ENCODE results near the gene VPS4A. TPM values are rescaled to one million over a fixed set of nuclear protein-coding genes. Genes with fewer than 3 reads are reported as not detected.

Gene VPS4A
- total and polyA plus RNA-seq, 12 donors = 28.1 to 55.1 (median 34.6) TPM

GRCh38 chr16:69345923-69346322, 34.8 kb downstream of the VPS4A start:
- intact Hi-C loops (cut with DNase I) = no loop called here
- TF ChIP-seq POLR2A (IDR thresholded peaks at IDR 0.05) = no peak
- no peak for TF ChIP-seq CTCF (IDR thresholded peaks at IDR 0.05)
- no peaks in the 10 kb centered on the region for H3K27me3 ChIP-seq
- 69 to 83% (median 80%) methylated on average over 4 of the region's 4 CpGs for WGBS, 4 donors
- H3K4me3 ChIP-seq = no peak overlapping the region
- no peaks in the 10 kb centered on the region for H3K9me3 ChIP-seq (replicated peaks in 1 of 3)
- H3K4me1 ChIP-seq (replicated peaks in 1 of 2) = peaks cover 0 to 3% of the 10 kb centered on the region in 2 donors
- H3K36me3 ChIP-seq (replicated peaks in 1 of 2) = peaks cover 0 to 32% of the 10 kb centered on the region in 2 donors
- DNase-seq = no peak
- no peak overlapping the region for H3K27ac ChIP-seq

GRCh38 chr16:69346683-69347082, 35.5 kb downstream of the VPS4A start:
- WGBS, 4 donors = 81 to 93% (median 90%) methylated on average over 6 of the region's 6 CpGs

GRCh38 chr16:69348222-69348621, 37.1 kb downstream of the VPS4A start:
- H3K36me3 ChIP-seq (replicated peaks in 1 of 2) = peaks cover 0 to 15% of the 10 kb centered on the region in 2 donors
- no peak for TF ChIP-seq CTCF (IDR thresholded peaks at IDR 0.05)
- TF ChIP-seq POLR2A (IDR thresholded peaks at IDR 0.05) = no peak

More at GRCh38 chr16:69346683-69347082, 35.5 kb downstream of the VPS4A start:
- intact Hi-C loops (cut with DNase I) = no loop called here
- no peak overlapping the region for H3K27ac ChIP-seq
- H3K4me3 ChIP-seq = no peak overlapping the region
- no peaks in the 10 kb centered on the region for H3K27me3 ChIP-seq
- H3K9me3 ChIP-seq (replicated peaks in 1 of 3) = no peaks in the 10 kb centered on the region
- TF ChIP-seq CTCF (IDR thresholded peaks at IDR 0.05) = no peak
- no peak for TF ChIP-seq POLR2A (IDR thresholded peaks at IDR 0.05)
- no peaks in the 10 kb centered on the region for H3K4me1 ChIP-seq (replicated peaks in 1 of 2)
- DNase-seq = no peak
- peaks cover 0 to 24% of the 10 kb centered on the region in 2 donors for H3K36me3 ChIP-seq (replicated peaks in 1 of 2)

GRCh38 chr16:69349536-69349935, 38.4 kb downstream of the VPS4A start:
- TF ChIP-seq POLR2A (IDR thresholded peaks at IDR 0.05) (no peak), CTCF (IDR thresholded peaks at IDR 0.05) (no peak)
- Histone ChIP-seq H3K27me3 (no peaks in the 10 kb centered on the region), H3K9me3 (replicated peaks in 1 of 3) (no peaks in the 10 kb centered on the region), H3K4me1 (replicated peaks in 1 of 2) (no peaks in the 10 kb centered on the region), H3K27ac (no peak overlapping the region), H3K4me3 (no peak overlapping the region), H3K36me3 (replicated peaks in 1 of 2) (peaks cover 0 to 10% of the 10 kb centered on the region in 2 donors)
- 88 to 96% (median 91%) methylated on average over 10 of the region's 10 CpGs for WGBS, 4 donors
- intact Hi-C loops (cut with DNase I) = no loop called here
- no peak for DNase-seq

More at GRCh38 chr16:69348222-69348621, 37.1 kb downstream of the VPS4A start:
- H3K4me1 ChIP-seq (replicated peaks in 1 of 2) = no peaks in the 10 kb centered on the region
- intact Hi-C loops (cut with DNase I) = no loop called here
- no peak overlapping the region for H3K27ac ChIP-seq
- no peak overlapping the region for H3K4me3 ChIP-seq
- DNase-seq = no peak
- WGBS, 4 donors = 90 to 94% (median 94%) methylated on average over 6 of the region's 6 CpGs
- no peaks in the 10 kb centered on the region for H3K27me3 ChIP-seq
- no peaks in the 10 kb centered on the region for H3K9me3 ChIP-seq (replicated peaks in 1 of 3)
